ENCODE data around the gene GMCL2. TPM values are rescaled to one million over a fixed set of nuclear protein-coding genes. Genes with fewer than 3 reads are reported as not detected.

GMCL2 gene
- total and polyA plus RNA-seq, 12 donors: not detected

GRCh38 chr5:178205749-178206047 is 18.5 kb upstream of the GMCL2 start:
- peak overlapping the region; percentile 70 to 100 (median 85) for H3K4me3 ChIP-seq
- intact Hi-C loops (cut with DNase I): loop anchor here in 2 of 10 donors (2.0 kb wide), 2 partner anchors 25 to 27 kb away; partner anchors contain the start of gene PHYKPL (in 1 of the 2)
- 10 to 13% methylated on average over 5 of the region's 5 CpGs for WGBS, 2 donors
- peaks cover 0 to 53% (median 32%) of the 10 kb centered on the region in 9 donors for H3K36me3 ChIP-seq
- H3K27me3 ChIP-seq: no peaks in the 10 kb centered on the region
- ATAC-seq (no peak), DNase-seq (no peak)
- H3K9me3 ChIP-seq: no peaks in the 10 kb centered on the region
- no peak for TF ChIP-seq CTCF (IDR thresholded peaks at IDR 0.05)
- peaks cover 13 to 40% (median 30%) of the 10 kb centered on the region in 9 donors for H3K4me1 ChIP-seq
- peak overlapping the region in 9 of 10 donors; percentile 88 to 98 (median 95) for H3K27ac ChIP-seq

GRCh38 chr5:178204935-178205748 is 18.0 kb upstream of the GMCL2 start:
- H3K9me3 ChIP-seq: no peaks in the 10 kb centered on the region
- peak in 1 of 9 donors; percentile 14 for TF ChIP-seq CTCF (IDR thresholded peaks at IDR 0.05)
- WGBS, 2 donors: 0 to 1% methylated on average over 78 to 90 of the region's 90 CpGs

GRCh38 chr5:178204182-178204934 is 17.2 kb upstream of the GMCL2 start, which contains the start of gene HNRNPAB:
Gene HNRNPAB (plus strand): TSS chr5:178204533. CDS start chr5:178204838, 305 bp downstream.
- WGBS, 2 donors: 0 to 1% methylated on average over 85 to 96 of the region's 96 CpGs
- ATAC-seq (peak; percentile 92 to 97 (median 96)), DNase-seq (peak; percentile 92 to 95)
- Histone ChIP-seq H3K36me3 (peaks cover 0 to 39% (median 20%) of the 10 kb centered on the region in 9 donors), H3K4me3 (peak within 1 kb of the TSS; percentile 70 to 100 (median 85)), H3K9me3 (no peaks in the 10 kb centered on the region), H3K4me1 (peaks cover 13 to 40% (median 30%) of the 10 kb centered on the region in 9 donors), H3K27me3 (no peaks in the 10 kb centered on the region), H3K27ac (peak within 1 kb of the TSS; percentile 88 to 98 (median 95))
- TF ChIP-seq CTCF (IDR thresholded peaks at IDR 0.05): no peak
- intact Hi-C loops (cut with DNase I): loop anchor here in 3 of 10 donors (1.0 to 2.0 kb wide), 3 partner anchors 26 to 28 kb away; partner anchors contain the start of gene PHYKPL (in 2 of the 3)

More at GRCh38 chr5:178204935-178205748, 18.0 kb upstream of the GMCL2 start:
- Histone ChIP-seq H3K4me1 (peaks cover 13 to 40% (median 30%) of the 10 kb centered on the region in 9 donors), H3K27me3 (no peaks in the 10 kb centered on the region), H3K27ac (peak overlapping the region; percentile 88 to 98 (median 95)), H3K4me3 (peak overlapping the region; percentile 70 to 100 (median 85)), H3K36me3 (peaks cover 0 to 47% (median 28%) of the 10 kb centered on the region in 9 donors)
- intact Hi-C loops (cut with DNase I): loop anchor here in 3 of 10 donors (1.0 to 2.0 kb wide), 3 partner anchors 26 to 28 kb away; partner anchors contain the start of gene PHYKPL (in 2 of the 3)
- ATAC-seq (peak; percentile 45 to 69 (median 54)), DNase-seq (peak; percentile 76 to 81)
